Measurements from ENCODE around the gene MN1. TPM values are rescaled to one million over a fixed set of nuclear protein-coding genes. Genes with fewer than 3 reads are reported as not detected.

The MN1 gene
- total and polyA plus RNA-seq, 2 of the 4 experiments (the other 2 are of a cell fraction) = 0.36 to 1.3 TPM

- no peak for TF ChIP-seq RFX5 (IDR thresholded peaks at IDR 0.05; ENCODE audit: low read depth, low read length)
- TF ChIP-seq USF2 (IDR thresholded peaks at IDR 0.05; ENCODE audit: low read depth, low read length) = no peak
- no peak for TF ChIP-seq POLR2A (IDR thresholded peaks at IDR 0.05; ENCODE audit: low read depth, low read length)
These were observed 28.5 kb downstream of the MN1 start for GRCh38 chr22:27772984-27773498.

More at GRCh38 chr22:27772984-27773498, 28.5 kb downstream of the MN1 start:
- Histone ChIP-seq H3K4me3 (ENCODE audit: insufficient read depth, low read depth, low read length) (no peak overlapping the region), H3K23ac (ENCODE audit: low read depth, low read length) (no peak overlapping the region), H2AK5ac (ENCODE audit: low read depth, low read length) (no peak overlapping the region), H4K8ac (ENCODE audit: low read depth in 2 of 2, low read length in 2 of 2) (no peak overlapping the region), H3K36me3 (ENCODE audit: control insufficient read depth, insufficient read depth, low read length) (peaks cover 8% of the 10 kb centered on the region; the same call in 1 of the 2 replicates), H3K9me3 (ENCODE audit: control insufficient read depth, insufficient read depth, low read length) (no peaks in the 10 kb centered on the region), H3K27ac (ENCODE audit: insufficient read depth, low read length) (no peak overlapping the region), H2AK9ac (replicated peaks; ENCODE audit: low read depth, low read length, poor library complexity) (no peak overlapping the region), H3K4me2 (ENCODE audit: low read depth, low read length) (no peak overlapping the region), H4K91ac (ENCODE audit: insufficient read depth, low read depth, low read length) (no peak overlapping the region), H2BK5ac (ENCODE audit: low read depth, low read length, poor library complexity, severe bottlenecking) (no peak overlapping the region), H3K14ac (replicated peaks; ENCODE audit: low read depth, low read length) (no peak overlapping the region), H2BK120ac (ENCODE audit: low read depth, low read length) (no peak overlapping the region), H3K27me3 (ENCODE audit: control insufficient read depth, insufficient read depth, low read length) (no peaks in the 10 kb centered on the region), H3K4me1 (ENCODE audit: control insufficient read depth, insufficient read depth, low read length) (no peaks in the 10 kb centered on the region; the same call in 1 of the 2 replicates), H3K18ac (ENCODE audit: low read depth, low read length) (no peak overlapping the region), H3K4ac (ENCODE audit: low read depth, low read length) (no peak overlapping the region), H3K56ac (ENCODE audit: extremely low read depth, insufficient read depth, low read length) (no peak overlapping the region), H2BK20ac (ENCODE audit: low read depth, low read length) (no peak overlapping the region), H4K5ac (ENCODE audit: low read depth, low read length) (no peak overlapping the region), H4K20me1 (ENCODE audit: insufficient read depth, low read length) (no peaks in the 10 kb centered on the region), H2BK15ac (ENCODE audit: low read depth, low read length) (no peak overlapping the region), H2AFZ (replicated peaks; ENCODE audit: low read length, poor library complexity) (no peak overlapping the region), H3K9ac (ENCODE audit: low read depth, low read length) (no peak overlapping the region), H3K9me1 (ENCODE audit: insufficient read depth, low read length) (no peaks in the 10 kb centered on the region), H3K79me1 (ENCODE audit: low read depth in 1 of 2, low read length in 2 of 2) (no peaks in the 10 kb centered on the region)
- ChIA-PET POLR2A (ENCODE audit: unreplicated experiment) (no interaction called here), CTCF (interaction anchor here (0.7 kb wide), 1 partner anchor 122 kb away, joined by 4 read pairs; no protein-coding TSS in a partner anchor)
- no peak for ATAC-seq (ENCODE audit: low read depth)
- dilution Hi-C loops (cut with HindIII; ENCODE audit: low sequenced_read_pairs, unreplicated experiment) = no loop called here
- WGBS, 2 experiments (ENCODE audit: extremely low coverage in 2 of 2, insufficient read length in 1 of 2) = 73% methylated on average over 8 of the region's 18 CpGs; no CpG with 5 or more reads in 1 of the 2 experiments
- no TSS peak for BruUV-seq (replicated peaks)
- in situ Hi-C loops (cut with MboI; ENCODE audit: low sequenced_read_pairs) = no loop called here
- DNase-seq = no peak
- intact Hi-C loops (cut with micrococcal nuclease) = no loop called here
